Measurements from ENCODE around the gene TTC21B. TPM values are rescaled to one million over a fixed set of nuclear protein-coding genes. Genes with fewer than 3 reads are reported as not detected.
"Not testable (repeated sequence)": the region's sequence is repeated elsewhere in the genome, so short reads cannot be mapped to it uniquely, and the experiment has no call there.

TTC21B gene
- total RNA-seq, 1 donor from 2014 or later, result 15.6 TPM

DNA sequence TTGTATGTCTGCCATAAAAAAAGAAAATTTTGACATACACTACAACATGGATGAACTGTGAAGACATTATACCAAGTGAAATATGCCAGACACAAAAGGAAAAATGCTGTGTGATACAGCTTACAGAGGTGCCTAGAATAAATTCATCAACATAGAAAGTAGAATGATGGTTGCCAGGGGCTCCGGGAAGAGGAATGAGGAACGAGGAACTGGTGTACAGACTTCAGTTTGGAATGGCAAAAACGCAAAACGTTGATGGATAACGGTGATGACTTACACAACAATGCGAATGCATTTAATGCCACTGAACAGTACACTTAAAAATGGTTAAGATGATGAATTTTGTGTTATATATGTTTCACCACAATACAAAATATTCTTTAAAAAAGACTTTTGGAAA lies 61.0 kb downstream of the TTC21B start:
- intact Hi-C loops (cut with DNase I), result no loop called here
- DNase-seq (ENCODE audit: missing footprints) (no peak), ATAC-seq (no peak)

DNA sequence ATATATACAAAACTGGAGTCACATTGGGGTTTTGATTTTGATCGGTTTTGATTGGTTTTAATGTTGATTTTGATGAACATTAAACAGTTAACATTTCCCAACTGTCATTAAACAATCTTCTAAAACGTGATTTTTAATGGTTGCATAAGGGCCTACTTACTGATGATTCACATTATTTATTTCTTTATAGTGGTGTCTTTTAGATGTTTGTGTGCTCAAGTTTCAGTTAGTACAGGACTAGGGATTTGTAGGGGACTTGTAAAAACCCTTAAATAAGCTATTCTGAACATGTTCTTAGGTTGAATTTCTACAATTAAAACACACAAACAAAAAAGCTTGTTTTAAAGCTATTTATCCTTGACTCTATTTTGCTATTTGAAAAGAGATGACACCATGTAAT lies 61.6 kb downstream of the TTC21B start:
- ATAC-seq (no peak), DNase-seq (ENCODE audit: missing footprints) (no peak)
- intact Hi-C loops (cut with DNase I), result no loop called here

DNA sequence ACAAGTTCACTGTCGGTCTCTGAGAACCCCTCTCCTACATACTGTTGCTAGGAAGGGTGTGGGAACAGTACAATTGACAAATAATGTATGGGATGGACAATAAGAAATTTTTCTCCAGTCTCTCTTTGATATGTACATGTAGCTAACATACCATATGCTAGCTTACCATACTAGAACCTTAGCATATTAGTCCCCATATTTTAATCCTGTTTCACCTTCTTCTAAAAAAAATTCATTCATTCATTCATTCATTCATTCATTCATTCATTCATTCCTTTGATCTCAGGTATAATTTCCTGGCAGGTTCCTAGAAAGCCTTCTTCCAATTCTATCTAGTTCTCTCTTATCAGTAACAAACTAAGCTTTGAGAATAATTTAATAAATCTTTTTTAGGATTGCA lies 62.2 kb downstream of the TTC21B start:
- ATAC-seq, result no peak
- DNase-seq (ENCODE audit: missing footprints), result no peak
- intact Hi-C loops (cut with DNase I), result no loop called here

DNA sequence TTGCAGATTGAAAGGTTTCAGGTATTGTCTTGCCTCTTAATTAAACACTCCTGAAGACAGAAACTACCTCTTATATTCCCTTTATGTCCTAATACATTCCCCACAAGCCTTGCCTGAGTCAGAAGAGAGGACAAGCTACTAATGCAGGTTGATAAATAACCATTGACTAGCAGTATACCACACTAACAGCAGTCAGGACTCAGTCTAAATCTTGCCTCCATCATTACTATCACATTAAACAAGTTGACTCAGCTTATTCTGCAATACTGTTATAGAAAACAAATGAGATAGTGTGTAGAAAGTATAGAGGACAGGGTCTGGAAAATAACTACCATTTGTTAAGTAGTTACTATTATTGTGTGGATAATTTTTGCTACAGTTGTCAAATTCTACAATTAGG lies 63.8 kb downstream of the TTC21B start:
- DNase-seq (ENCODE audit: missing footprints) (no peak), ATAC-seq (no peak)
- intact Hi-C loops (cut with DNase I), result no loop called here

DNA sequence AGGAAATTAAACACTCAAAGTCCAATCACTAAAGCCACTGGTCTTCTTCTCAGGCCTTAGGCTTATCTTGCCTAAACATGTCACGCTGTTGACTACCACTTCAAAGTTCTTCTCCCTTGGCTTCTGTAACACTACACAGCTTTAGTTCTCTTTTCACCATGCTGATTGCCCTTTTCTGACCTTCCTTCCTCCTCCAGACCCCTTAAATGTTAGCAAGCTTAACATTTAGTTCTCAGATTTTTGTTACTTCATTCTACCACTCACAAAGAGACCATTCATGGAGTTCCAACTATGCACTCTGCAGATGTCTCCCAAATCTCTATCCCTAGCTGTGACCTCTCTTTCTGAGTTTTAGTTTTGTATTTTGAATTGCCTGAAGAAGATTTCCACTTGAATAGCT lies 64.4 kb downstream of the TTC21B start:
- DNase-seq (ENCODE audit: missing footprints) (no peak), ATAC-seq (peak; percentile 44)
- intact Hi-C loops (cut with DNase I), result no loop called here

DNA sequence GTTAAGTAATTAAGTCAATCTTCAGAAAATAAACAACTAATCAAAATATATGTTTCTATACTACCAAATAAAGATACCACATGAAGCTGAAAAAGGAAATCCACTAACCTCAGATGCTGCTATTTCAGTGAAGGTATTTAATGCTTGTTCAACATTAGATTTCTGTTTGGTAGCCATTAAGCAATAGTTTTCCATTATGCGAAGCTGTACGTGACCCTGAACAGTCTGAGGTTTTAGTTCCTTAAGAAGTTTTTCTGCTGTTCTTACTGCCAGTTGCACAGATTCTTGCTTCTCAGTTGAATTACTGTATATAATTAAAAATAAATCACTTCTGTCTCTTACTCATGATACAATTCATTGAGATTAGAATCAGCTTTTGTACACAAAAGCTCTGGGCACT lies 65.4 kb downstream of the TTC21B start:
- no peak for ATAC-seq
- intact Hi-C loops (cut with DNase I), result no loop called here
- DNase-seq (ENCODE audit: missing footprints), result no peak

DNA sequence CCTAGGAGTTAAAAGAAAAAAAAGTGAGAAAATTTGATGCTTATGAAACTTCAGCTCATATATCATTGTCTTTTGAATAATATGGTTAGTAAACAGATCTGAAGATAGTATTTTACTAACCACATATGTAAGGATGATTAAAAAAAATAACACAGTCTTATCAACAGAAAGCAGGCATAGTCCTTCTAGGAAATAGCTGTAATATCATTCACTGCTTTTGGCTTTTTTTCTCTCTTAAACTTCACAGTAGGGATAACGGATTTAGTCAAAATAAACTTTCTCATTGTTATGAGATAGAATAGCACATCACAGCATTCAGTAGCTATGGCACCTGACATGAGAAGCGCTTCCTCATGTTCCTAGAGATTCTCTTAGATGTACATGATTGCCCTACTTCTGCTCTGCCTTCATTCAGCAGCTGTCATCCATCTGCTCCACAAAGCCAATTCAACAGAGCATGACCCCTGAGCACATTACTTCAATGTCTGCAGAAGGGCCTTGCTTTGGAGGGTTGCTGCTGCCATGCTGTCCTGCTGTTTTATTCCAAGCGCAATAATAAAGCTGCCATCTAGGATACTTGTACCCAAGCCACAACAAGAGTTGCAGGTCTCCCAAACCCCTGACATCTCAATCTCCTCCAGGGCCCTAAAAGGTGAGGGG lies 67.0 kb downstream of the TTC21B start:
- no peak for ATAC-seq
- intact Hi-C loops (cut with DNase I), result no loop called here
- no peak for DNase-seq (ENCODE audit: missing footprints)

DNA sequence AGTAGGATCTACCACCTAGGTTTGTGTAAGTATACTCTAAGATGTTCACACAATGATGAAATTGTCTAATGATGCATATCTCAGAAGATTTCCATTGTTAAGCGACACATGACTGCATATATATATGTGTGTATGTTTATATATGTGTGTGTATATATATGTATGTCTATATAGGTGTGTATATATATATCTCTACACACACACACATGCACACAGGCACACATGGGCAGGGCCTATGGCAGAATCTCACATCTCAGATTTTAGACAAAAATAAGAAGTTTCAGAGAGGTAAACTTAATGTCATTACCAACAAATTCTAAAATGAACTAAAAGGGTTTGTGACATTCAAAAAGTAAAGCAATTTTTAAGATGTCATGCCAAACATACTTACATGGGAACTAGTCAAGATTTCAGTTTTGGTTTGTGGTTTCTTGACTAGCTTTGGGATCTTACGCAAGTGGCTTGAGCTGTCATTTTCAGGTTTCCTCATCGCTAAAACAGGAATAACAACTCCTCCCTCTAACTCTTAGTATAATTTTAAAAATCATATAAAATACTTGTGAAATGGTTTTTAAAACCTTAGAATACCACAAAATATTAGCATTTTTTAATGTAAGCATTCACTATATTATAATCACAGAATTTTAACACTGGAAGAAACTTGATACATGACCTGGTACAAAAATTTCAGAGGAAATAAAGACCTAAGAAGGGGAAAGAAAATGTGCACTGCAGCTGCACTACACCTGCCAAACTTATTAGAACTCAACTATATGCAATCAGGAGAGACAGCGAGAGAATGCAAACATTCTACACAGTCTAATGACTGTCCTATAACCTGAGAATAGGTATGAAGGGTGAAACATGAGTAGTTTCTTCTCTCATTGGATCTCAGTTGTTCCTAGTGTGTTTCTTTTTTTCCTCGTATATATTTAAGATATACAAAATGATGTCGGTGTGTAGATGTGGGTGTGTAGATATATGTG lies 75.7 kb downstream of the TTC21B start:
- DNase-seq (ENCODE audit: missing footprints) (no peak), ATAC-seq (no peak)
- intact Hi-C loops (cut with DNase I), result no loop called here

DNA sequence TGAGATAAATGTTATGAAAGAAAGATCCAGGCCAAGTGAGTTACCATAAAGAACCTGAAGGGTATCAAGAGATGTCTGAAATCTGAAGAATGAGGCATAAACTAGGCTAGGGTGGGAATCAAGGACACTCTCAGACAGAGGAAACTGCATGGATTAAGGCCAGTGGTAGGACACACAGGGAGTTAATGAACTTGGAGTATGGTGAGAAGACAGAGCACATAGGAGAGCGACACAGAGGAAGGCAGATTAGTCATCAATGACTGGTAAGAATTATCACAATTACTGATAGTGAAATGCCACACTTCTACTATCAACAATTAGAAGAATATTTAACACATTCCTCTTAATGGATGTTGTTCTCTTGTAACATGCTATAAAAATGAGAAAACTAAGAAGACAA lies 76.9 kb downstream of the TTC21B start:
- ATAC-seq (no peak), DNase-seq (ENCODE audit: missing footprints) (no peak)
- intact Hi-C loops (cut with DNase I), result no loop called here

DNA sequence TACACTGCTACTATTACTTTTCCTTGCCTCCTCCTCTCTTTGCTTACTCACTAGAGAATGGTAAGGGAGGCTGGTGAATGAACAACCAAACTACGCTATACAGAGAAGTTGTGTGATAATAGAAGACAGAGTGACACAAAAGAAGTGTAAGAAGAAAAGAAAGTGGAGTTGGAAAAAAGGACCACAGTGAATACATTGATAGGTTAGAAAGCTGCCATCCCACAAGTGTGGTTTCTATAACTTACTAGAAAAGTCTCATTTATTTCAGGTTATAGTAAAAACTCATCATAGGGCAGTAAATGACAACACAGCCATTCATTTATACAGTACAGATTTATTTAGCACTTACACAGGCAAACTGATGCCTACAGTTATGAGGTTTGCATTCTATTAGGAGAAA lies 77.3 kb downstream of the TTC21B start:
- ATAC-seq, result no peak
- intact Hi-C loops (cut with DNase I), result no loop called here
- no peak for DNase-seq (ENCODE audit: missing footprints)

DNA sequence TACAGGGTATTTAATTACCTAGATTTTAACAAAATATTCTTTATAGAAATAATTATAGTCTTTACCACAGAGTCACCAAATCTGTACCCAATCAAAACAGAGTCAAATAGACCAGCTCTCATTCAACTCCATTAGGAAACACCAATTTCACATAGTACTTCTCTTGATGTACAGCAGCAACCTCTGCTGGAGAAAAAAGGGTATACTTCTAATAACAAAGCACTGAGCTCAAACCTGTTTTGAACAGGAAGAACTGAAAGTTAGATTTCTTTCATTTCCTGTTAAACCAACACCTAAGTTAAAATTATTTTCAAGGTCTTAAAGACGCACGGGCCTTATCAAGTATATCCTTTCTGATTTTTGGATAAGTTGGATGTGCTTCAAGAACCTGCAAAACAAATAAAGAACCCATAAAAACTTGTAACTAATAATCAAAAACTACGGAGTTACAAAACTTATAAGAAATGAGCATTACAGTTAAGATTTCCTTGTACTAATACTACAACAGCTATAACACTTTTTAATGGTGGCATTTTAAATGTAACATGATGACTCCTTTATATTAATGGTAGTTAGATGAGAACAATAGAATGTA lies 79.0 kb downstream of the TTC21B start:
- ATAC-seq (no peak), DNase-seq (ENCODE audit: missing footprints) (no peak)
- intact Hi-C loops (cut with DNase I), result loop anchor here (2.0 kb wide), 1 partner anchor 474 kb away; no protein-coding TSS in a partner anchor

DNA sequence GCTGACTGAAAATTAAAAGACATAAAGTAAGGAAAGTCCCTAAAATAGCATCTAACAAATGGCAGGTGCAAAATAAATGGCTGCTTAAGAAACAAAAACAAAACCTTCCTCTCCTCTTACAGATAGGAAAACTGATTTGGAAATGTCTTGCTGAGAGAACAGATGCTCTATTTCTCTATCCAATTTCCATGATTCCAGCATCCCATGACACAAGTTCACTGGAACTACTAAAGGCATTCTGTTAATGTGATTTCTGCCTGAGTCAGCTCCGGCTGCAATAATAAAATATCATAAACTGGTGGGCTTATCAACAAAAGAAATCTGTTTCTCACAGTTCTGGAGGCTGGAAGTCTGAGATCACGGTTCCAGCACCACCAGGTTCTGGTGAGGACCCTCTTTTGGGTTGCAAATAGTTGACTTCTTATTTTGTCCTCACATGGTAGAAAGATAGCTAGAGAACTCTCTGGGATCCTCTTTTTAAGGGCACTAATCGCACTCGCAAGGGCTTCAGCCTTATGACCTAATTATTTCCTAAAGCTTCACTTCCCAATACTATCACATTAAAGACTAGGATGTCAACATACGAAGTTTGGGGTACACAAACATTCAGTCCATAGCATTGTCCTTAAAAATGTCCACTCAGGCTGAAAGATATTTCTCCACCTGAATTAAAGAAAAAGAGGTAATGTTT lies 81.3 kb downstream of the TTC21B start:
- DNase-seq (ENCODE audit: missing footprints) (no peak), ATAC-seq (no peak)
- intact Hi-C loops (cut with DNase I), result no loop called here

DNA sequence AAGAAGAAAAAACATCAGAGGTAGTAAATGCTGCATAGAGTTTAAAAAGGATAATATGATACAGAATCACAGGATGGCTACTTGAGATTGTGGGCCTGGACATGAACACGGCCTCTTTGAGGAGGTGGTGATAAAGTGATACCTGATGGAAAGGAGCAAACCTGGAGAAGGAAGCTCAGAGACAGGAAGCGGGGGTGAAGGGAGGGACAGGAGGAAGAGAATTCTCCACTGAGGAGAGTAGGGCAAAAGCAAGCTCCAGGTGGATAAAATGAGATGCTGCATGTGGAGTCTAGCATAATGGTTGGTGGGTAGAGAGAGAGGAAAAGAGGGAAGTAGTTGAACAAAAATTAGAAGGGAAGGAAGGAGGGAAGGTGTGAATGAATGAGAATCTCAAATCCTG lies 82.6 kb downstream of the TTC21B start:
- DNase-seq (ENCODE audit: missing footprints) (no peak), ATAC-seq (no peak)
- intact Hi-C loops (cut with DNase I), result no loop called here

DNA sequence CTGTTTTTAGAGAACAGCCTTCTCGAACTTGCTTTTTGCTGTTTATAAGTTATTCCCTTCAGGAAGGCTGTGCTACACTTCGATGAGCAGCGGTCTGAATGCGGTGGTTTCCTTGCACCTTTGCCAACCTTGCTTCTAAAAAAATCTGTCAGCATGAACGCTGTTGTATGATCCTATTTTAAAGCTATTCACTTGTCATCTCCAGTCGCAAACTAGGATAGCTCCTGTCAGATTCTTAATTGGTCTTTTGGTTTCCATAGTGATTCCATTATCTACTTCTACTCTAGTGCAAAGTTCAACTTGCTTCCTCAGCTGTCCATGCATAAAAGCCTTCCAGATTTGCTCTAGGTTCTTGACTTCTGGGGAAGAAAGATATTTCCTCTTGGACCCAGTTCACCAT lies 83.2 kb downstream of the TTC21B start:
- DNase-seq (ENCODE audit: missing footprints) (no peak), ATAC-seq (no peak)
- intact Hi-C loops (cut with DNase I), result no loop called here

DNA sequence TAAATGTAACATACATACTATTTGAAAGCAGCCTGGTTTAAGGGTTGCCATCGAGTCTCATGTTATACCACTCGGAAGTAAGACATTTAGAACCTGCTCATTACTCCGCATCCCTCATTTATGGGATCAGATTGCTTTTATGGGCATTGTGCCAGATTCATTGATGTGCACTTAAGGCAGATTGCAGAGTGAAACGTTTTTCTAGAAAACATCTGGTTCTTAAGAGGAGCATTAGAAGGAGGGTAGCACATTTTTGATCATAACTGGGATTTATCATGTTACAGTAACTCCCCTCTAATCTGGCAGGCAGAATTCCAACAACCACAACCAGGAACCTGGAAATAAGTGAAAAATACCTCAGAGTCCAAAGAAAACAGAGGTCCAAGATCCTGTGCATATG lies 85.4 kb downstream of the TTC21B start:
- ATAC-seq (no peak), DNase-seq (ENCODE audit: missing footprints) (no peak)
- intact Hi-C loops (cut with DNase I), result no loop called here

DNA sequence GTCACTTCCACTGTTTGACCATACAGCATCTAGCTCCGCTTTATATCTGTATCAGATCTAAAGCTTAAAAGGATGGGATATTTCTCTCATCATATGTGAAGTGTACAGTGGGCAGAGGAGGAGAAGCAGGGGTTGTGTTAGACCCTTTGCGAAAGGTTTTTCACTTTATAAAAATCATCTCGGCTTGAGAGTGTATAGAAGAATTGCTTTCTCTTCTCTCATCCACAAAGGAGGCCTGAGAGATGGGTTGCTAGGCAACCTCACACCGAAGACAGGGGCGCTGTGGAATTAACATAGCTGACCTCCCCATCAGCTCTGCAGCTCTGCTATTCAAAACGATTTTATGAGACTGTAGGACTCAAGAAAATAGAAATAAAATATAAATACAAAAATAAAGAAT lies 89.3 kb downstream of the TTC21B start:
- no peak for ATAC-seq
- DNase-seq (ENCODE audit: missing footprints), result no peak
- intact Hi-C loops (cut with DNase I), result no loop called here

DNA sequence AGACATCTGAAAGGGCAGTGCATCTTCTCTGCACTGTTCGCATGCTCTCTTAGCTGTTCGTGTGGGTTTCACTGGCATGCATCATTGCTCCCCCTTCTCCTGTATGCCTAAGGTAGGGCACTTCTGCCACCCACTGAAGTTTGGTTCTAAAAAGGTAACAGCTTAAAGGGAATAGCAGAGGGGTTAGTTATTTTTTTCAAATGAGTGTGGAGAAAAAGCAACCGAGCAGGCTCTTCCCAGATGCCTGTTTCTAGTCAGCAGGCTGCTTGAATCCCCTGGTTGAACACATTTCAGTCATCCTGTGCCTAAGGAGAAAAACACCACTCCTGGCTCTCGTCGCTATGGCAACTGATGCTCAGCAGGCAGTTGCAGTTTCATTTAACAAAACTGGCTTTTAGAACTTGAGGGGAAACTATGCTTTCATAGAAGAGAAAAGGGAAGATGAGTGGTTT lies 89.7 kb downstream of the TTC21B start:
- intact Hi-C loops (cut with DNase I), result no loop called here
- DNase-seq (ENCODE audit: missing footprints), result no peak
- no peak for ATAC-seq

DNA sequence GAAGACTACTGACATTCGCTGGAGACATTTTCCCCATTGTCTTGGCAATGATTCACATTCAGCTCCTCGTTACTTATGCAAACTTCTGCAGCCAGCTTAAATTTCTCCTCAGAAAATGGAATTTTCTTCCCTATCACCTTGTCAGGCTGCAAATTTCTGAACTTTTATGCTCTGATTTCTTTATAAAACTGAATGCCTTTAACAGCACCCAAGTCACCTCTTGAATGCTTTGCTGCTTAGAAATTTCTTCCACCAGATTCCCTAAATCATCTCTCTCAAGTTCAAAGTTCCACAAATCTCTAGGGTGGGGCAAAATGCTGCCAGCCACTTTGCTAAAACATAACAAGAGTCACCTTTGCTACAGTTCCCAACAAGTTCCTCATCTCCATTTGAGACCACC lies 92.5 kb downstream of the TTC21B start:
- intact Hi-C loops (cut with DNase I), result not testable (repeated sequence)

DNA sequence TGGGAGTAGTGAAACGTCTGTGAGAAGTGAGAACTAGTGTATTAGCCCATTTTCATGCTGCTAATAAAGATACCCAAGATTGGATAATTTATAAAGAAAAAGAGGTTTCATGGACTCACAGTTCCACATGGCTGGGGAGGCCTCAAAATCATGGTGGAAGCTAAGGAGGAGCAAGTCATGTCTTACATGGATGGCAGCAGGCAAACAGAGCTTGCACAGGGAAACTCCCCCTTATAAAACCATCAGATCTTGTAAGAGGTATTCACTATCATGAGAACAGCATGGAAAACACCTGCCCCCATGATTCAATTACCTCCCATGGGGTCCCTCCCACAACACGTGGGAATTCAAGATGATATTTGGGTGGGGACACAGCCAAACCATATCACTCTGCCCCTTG lies 93.9 kb downstream of the TTC21B start:
- intact Hi-C loops (cut with DNase I); ATAC-seq: not testable (repeated sequence)

More for the DNA sequence above, 92.5 kb downstream of the TTC21B start:
- DNase-seq (ENCODE audit: missing footprints); ATAC-seq: not testable (repeated sequence)

More for the DNA sequence above, 93.9 kb downstream of the TTC21B start:
- DNase-seq (ENCODE audit: missing footprints), result not testable (repeated sequence)
